Measurements from ENCODE around the gene CAMK2G.
"Not testable (repeated sequence)": the region's sequence is repeated elsewhere in the genome, so short reads cannot be mapped to it uniquely, and the experiment has no call there.

CAMK2G gene

DNA sequence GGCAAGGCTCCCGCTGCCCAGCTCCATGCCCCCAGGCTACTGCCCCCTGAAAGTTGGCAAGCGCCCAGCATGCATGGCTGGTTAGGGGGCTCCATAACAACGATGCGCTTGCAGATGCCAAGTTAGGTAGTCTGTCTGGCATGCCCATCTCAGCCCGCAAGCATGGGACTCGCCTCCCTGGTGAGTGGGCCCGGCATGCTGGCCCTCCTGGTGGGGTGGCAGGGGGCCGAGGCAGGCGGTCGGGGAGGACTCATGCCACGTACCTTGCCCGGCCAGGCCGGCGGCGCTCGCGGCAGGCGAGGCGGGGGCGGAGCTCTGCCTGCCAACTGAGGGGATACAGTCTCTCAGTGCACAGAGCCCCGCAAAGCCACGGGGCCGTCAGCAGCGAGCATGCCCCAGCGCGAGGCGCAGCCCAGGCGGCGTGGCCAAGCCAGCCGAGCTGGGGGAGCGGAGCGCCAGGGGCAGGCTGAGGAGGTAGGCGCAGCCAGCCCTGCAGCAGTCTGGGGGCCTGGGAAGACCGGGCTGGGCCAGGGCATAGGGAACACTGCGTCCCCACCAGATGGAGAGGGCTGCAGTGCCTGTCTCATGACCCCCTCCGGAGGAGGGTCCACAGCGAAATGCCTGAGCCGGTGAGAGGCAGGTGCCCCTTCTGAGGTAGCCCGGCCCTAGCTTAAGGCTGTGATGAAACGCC lies 34.9 kb downstream of the CAMK2G start:
- DNase-seq (ENCODE audit: low spot score) = no peak

DNA sequence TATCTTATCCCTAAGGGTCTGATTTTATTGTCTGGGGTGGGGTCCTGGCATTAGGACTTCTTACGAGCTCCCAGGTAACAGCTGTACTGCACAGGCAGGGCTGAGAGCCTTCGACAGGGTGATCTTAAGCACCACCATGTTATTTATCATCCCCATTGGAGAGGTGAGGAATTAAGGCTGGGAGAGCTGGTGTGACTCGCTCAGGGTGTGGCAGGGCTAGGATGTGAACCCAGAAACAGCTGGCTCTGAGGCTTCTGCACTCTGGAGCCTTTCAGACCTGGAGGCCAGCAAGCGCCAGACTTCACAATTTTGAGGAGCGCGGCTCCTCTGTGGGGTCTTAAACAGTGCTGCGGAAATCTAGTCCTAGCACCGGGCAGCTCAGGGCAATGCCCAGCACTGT lies 35.5 kb downstream of the CAMK2G start:
- no peak for DNase-seq (ENCODE audit: low spot score)

DNA sequence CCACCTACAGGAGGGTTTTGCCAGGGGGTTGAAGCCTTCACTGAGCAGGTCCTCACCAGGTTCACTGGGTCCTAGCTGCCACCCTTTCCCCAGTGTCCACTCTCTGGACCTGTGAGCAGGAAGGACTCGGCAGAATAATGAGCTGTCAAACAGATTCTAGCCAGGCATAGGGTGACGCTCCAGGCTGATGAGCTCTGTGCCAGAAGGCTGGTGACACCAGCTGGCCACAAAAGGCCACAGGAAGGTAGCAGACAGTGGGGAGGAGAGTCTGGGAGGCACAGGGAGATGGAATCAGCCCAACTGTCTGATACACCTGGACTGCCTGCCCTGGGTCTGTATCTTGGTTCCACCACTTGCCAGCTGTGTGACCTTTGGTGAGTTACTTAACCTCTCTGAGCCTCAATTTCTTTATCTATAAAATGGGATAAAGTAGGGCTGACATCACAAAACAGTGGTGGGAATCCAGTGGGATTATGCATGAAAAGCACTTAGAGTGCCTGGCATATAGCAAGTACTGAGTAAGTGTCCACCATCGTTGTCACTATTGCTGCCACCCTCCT lies 36.3 kb downstream of the CAMK2G start:
- DNase-seq (ENCODE audit: low spot score) = no peak

DNA sequence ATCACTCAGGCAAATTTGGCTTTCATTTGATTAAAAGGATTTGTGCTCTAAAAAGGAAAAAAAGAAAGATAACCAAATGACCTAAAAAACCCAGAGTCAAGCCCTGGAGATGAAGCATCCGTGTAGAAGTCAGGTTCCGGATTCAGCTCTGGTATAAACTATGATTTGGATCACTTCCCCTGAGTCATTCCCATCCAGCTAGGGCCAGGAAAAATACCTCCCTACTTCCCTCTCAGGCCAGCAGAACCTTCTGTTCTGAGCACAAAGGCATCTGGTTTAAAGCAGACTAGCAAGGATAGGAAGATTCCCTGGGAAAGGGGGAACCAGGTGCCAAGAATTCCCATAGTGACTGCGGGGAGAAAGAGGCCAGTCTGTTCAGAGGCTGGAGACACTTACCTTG lies 37.3 kb downstream of the CAMK2G start:
- DNase-seq (ENCODE audit: low spot score) = no peak

DNA sequence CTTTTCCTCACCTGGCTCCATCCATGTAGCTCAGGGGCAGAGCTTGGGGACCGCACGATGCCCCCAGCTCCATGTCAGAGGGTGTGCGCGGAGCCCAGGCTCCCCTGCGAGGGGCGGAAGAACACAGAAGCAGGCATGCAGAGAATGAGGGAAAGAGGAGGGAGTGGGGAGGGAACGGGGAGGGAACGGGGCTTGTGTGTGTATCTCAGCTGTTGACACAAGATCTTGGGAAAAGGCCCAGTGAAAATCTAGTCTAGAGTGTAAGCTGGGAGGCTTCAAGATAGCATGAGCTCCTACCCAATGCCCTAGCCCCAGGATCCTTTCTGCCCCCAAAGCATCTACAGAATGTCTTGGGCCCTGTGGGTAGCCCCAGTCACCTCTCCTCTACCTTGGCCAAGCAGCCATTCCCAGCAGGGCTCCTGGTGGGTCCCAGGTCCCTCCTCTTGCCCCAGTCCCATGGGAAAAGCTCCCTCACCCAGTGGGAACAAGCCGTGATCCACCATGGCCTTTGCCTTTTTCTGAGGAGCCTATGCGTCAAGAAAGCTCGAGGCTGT lies 37.9 kb downstream of the CAMK2G start:
- DNase-seq (ENCODE audit: low spot score) = no peak

DNA sequence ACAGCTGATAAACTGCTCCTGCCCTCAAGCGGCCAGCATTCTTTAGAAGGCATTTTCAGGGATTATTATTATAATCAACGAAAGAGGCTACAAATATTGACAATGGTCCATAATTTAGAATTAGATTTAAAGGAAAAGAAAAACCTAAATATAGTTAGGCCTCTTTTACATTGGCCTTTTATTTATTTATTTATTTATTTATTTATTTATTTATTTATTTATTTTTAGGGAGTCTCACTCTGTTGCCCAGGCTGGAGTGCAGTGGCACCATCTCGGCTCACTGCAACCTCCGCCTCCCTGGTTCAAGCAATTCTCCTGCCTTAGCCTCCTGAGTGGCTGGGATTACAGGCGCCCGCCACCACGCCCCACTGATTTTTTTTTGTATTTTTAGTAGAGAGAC lies 45.3 kb downstream of the CAMK2G start:
- DNase-seq (ENCODE audit: low spot score) = not testable (repeated sequence)

DNA sequence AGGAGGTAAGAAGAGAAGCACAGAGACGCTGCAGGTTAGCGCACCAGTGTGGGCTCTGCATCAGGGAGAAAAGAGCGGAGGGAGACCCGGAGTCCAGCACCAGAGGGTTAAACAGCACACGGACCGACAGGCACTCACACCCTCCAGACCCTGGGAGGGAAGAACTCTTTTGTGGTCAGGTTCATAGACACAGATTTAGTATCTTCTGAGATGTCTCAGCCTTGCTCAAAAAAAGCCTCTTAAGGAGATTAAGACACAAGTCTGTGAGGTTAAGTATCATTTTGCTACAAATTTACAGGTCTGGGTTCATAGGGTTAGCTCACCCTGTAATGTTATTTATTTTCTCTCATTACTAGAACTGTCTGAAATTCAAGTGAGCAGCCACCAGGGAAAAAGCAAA lies 46.2 kb downstream of the CAMK2G start:
- DNase-seq (ENCODE audit: low spot score) = no peak

DNA sequence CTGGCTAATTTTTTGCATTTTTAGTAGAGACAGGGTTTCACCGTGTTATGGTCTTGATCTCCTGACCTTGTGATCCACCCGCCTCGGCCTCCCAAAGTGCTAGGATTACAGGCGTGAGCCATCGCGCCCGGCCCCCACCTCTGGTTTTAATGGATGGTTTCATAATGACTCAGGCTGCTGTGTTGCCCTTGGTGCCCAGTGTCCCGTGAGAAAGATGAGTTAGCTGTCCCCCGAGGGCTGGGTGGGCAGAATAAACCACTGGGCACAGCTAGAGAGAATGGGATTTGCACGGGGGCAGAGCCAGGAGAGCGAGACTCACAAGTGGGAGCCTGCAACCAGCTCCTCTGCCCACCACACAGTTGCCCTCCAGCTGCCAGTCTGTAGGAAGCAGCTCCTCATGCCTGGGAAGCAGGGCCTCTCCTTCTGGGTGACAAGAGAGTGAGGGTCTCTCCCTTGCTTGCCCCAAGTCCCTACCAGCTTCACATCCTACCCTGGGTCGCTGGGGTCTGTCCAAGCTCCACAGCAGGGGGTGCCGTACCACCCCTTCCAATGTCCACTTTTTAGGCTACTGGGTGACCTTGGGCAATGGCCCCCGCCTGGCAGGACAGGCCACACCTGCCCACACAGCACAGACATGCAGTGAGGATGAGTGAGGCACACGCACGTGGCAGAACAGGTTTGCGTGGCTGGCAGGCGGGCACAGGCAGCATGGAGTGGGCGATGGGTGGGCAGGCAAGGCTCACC lies 46.8 kb downstream of the CAMK2G start:
- DNase-seq (ENCODE audit: low spot score) = no peak

DNA sequence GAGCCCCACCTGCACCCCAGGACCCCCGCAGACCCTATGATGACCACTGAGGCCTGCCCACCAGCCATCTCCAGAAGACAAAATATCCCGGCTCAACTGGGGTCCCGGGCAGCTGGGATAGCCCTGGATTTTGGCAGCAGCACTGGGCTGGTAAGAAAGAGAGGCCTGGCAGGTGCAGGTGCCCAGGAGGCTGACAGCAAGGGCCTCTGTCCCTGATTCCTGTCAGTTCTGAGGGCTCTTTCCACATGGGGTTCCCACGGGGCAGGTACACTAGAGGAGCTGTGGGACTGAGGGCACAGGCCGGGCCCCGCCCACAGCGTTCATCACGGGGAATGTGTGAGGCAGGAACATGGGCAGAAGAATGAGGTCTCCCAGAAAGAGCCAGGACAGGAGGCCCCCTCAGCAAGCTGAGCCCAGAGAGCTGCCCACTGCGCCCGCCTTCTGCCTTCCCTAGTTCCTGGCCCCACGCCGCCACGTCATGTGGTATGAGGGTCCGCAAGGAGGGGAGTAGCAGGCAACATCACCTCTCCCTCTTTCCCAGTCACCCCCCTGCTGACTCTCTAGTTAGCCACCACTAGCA lies 50.1 kb downstream of the CAMK2G start:
- no peak for DNase-seq (ENCODE audit: low spot score)

DNA sequence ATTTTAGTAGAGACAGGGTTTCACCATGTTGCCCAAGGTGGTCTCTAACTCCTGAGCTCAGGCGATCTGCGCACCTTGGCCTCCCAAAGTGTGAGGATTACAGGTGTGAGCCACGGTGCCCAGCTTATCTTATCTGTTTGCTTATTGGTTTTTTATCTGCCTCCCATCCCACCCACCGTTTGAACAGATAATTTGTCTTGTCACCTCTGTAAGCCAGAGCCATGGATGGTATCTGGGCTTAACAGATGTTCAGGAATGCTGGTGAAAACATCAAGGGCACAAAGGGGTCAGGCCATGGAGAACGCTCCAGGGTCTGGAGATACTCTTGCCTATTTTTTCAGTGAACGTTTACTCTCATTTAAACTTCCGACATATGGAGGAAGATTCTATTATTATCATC lies 51.0 kb downstream of the CAMK2G start:
- DNase-seq (ENCODE audit: low spot score) = no peak

DNA sequence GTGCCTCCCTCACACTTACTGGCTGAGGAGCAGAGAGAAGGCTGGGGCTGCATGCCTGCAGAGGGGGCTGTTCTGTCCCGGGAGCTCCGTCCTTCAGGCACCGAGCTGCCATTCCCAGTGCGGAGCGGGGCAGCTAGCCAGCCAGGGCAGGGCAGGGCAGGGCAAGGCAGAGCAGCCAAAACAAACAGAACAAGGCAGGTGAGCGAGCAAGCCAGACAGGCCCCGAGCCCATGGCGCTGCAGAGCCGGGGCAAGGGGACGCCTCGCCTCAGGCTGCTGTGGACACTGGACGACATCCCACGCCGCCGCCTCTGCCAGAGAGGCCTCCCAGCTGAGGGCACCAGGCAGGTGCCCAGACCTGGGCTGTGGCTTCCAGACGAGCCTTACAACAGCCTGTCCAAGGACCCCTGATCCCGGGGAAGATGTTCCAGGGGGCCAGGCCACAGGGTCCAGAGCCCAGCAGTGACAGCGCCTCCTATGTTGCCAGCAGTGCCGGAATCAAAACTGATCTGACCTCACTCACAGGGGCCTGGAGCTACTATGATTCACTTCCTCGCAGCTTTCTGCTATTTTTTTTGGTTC lies 54.8 kb downstream of the CAMK2G start:
- no peak for DNase-seq (ENCODE audit: low spot score)

DNA sequence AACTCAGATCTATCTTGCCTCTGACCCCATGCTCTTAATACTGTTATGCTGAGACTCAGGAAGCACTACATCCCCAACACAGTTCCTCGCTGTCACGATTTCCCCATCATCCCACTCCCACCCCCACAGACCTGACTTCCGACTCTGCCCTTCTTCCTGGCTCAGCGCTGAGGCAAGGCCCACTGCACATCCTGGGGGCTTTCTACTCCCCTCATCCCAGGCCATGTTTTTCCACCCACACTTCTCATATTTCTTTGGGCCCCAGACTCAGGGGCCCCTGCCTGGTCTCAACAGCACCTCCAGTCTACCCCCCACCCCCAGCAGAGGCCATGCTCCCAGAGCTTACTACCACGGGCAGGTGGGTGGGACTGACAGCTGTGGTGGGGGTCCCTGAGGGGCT lies 55.3 kb downstream of the CAMK2G start:
- no peak for DNase-seq (ENCODE audit: low spot score)

DNA sequence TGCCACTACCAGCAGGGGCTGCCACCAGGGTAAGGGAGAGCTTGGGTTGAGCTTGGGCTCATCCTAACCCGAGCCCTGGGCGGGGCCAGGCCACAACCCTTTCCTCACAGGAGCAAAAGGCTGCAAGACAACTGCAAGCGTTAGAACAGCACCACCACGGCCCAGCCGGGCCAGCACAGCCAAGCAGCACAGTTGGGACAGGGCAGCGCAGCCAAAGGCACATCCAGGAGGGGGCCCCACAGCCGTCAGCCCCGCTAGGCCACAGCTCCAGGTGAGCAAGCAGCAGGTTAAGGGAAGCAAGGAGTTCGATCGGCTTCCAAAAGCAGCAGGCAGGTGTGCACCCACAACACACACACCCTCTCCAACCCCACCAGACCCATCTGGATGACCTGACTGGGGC lies 56.0 kb downstream of the CAMK2G start:
- DNase-seq (ENCODE audit: low spot score) = no peak

DNA sequence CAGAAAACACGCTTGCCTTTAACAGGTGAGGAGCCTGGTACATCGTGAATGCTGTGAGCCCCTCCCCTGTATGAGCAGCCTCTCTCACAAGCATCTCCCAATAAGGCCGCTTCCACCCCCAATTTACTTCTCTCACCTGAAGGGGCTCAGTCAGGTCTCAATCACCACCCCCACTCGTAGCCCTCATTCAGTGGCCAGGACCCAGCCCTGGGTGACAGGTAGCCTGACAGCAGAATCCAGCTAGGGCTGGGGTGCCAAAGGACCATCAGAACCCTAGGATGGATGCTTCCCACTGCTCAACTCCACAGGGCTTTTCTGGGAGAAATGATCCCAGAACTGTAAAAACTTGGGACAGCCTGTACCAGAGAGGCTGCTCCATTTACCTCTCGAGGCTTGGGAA lies 56.5 kb downstream of the CAMK2G start:
- DNase-seq (ENCODE audit: low spot score) = no peak

DNA sequence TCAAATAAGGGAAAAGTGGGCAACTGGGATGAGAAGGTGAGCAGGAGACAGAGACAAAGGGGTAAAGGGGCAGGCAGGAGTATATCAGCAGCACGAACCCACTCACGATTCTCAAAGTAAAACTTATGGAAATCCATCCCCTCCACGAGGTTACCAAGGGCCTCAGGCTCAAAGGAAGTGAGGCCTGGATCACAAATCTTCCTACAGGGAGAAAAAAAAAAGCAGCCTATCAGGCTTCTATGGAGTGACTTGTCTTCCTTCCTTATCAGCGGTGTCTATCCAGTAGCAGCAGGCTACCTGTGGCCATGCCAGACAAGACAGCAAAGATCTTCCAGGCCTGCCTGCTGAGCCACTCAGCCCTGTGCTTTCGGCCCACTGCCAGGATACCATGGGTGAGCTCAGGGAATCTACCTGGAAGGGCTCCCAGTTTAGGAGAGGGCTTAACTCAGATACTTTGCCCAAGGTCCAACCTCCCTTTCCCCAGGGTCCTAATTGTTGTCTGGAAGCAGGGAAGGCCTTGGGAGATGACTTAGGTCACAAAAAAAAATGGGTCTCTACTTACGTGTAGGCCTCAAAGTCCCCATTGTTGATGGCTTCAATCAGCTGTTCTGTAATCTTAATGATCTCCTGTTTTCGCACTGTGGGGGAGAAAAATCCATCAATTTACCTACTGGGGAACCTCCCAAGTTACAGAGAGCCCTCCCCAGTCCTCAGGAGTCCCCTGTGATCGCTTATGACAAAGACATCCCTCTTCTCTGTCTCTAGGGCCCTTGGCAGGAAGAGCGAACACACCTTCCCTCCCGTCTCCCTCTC lies 57.2 kb downstream of the CAMK2G start:
- no peak for DNase-seq (ENCODE audit: low spot score)

DNA sequence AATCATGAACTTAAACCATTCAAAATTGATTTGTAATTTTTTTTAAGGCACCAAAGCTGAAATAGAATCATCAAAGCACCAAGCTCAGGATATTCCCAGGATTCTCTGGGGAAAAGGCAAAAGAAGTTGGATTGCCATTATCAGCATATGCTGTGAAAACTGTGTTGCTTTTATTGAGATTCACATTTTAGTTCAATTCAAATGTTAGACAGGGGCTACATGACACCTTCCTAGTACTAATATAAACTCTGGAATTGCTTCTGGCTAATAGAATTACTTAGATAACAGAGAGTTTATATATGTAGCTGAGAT lies 58.7 kb downstream of the CAMK2G start:
- no peak for DNase-seq (ENCODE audit: low spot score)

DNA sequence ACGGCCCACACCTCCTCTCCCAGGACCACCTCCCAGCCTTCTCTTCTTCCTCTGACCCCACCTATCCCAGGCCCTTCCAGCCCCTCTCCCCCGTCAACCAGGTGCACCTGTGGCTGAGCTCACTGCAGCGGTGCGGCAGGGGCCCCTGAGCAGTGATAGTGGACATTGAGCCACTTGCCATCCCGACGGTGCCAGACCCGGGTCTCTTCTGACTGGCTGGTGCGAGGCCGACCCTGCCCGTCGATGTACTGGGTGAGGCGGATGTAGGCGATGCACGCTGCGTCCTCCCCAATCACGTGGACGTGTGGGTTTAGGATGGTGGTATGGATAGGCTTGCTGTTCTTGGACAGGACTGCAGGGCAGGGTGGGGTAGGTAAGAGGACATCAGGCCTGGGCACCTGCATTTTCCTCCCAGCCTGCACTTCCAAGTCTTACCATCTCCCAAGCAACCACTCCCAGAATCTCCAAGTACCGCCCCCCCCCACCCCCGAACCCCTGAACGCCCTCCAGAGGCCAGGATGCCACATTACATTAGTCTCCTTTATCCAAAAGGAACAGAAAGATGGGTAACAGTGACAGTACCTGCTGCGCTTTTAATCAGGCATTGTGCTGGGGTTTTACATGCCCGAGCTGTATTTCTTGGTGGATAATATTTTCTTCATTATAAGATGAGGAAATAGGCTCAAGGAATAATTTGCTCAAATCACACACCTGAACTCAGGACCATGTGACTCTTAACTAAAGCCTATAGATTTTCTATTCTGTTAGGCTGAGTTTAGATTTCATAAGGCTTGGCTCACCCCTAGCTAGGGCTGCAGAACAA lies 59.2 kb downstream of the CAMK2G start:
- DNase-seq (ENCODE audit: low spot score) = peak; percentile 47

DNA sequence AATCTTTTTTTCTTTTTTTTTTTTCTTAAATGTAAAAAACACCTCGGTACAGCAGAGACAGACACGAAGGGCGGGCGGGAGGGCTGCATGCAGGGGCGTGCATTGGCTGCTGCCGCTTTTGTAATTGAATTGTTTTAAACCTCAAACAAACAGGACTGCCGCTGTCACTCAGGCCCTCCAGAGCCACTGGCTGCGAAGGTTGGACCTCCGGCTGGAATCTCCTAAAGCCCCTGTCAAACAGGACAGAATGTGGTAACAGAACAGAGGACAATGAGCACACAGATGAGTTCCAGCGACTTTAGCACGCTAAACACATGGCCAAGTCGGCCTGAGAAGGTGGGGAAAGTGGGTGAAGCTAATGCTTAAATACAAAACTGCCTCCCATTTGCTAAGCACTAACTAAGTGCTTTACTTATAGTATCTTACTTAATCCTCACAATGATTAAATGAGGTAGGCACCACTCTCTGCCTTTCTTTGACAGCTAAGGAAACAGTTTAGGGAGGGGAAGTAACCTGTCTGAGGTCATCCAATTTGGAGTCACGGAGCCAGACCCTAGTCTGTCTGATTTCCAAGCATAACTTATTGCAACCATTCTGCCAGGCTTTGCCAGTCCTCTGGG lies 60.0 kb downstream of the CAMK2G start:
- no peak for DNase-seq (ENCODE audit: low spot score)

DNA sequence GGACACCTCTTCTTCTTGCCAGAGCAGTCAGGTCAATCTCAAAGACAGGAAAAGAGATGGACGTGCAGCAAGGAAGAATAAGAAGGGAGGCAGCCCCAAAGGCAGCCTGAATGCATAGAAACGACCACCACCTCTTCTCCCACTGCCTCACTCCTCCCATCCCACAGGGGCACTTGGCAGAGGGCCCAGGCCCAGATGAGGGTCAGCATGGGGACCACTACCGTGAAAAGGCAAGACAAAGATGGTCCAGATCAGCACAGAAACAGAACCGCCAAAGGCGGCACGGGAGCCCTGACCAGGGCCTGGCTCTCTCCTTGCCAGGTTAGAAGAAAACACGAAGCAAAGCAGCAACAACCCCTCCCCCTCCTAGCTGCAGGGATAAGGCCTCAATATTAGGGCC lies 61.0 kb downstream of the CAMK2G start:
- no peak for DNase-seq (ENCODE audit: low spot score)

DNA sequence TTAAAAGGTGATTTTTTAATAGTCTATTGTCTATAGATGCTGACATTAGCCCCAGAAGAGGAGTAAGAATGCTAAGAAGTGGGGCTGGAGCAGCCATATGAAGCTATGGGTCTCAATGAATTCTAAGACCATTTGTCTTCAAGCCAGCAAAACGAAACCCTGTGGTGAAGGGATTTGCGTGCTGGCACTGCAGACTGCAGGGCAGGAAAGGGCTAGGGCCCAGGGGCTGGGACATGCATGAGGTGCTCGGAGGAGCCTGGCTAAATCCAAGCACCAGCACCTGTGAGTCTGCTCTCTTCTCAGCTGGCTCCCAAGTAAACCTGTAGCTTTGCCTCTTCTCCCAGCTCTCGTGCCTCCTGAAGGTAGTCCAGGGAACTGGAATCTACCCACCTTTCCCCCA lies 61.7 kb downstream of the CAMK2G start:
- DNase-seq (ENCODE audit: low spot score) = no peak
